ENCODE results near the gene IMMP2L.

DNA sequence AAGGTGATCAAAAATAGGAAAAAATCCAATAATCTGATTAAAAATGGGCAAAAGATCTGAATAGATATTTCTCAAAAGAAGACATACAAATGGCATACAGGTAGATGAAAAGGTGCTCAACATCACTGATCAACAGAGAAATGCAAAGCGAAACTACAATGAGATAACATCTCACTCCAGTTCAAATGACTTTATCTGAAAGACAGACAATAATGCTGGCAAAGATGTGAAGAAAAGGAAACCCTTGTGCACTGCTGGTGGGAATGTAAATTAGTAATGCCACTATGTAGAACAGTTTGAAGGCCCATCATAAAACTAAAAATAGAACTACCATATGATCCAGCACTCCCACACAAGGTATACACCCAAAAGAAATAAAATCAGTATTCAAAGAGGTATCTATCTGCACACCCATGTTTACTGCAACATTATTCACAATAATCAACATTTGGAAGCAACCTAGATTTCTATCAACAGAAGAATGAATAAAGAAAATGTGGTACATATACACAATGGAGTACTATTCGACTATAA is 386.3 kb downstream of the IMMP2L start:
- TF ChIP-seq, protein P1, sequence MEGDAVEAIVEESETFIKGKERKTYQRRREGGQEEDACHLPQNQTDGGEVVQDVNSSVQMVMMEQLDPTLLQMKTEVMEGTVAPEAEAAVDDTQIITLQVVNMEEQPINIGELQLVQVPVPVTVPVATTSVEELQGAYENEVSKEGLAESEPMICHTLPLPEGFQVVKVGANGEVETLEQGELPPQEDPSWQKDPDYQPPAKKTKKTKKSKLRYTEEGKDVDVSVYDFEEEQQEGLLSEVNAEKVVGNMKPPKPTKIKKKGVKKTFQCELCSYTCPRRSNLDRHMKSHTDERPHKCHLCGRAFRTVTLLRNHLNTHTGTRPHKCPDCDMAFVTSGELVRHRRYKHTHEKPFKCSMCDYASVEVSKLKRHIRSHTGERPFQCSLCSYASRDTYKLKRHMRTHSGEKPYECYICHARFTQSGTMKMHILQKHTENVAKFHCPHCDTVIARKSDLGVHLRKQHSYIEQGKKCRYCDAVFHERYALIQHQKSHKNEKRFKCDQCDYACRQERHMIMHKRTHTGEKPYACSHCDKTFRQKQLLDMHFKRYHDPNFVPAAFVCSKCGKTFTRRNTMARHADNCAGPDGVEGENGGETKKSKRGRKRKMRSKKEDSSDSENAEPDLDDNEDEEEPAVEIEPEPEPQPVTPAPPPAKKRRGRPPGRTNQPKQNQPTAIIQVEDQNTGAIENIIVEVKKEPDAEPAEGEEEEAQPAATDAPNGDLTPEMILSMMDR (IDR thresholded peaks at IDR 0.05 in 4 of 5, conservative IDR thresholded peaks at IDR 0.05 in 1 of 5): no peak
- TF ChIP-seq POLR2A (IDR thresholded peaks at IDR 0.05): no peak

All from gastrocnemius medialis (tissue), 4 donors.